ENCODE data around the gene CNTLN.
"Not testable (repeated sequence)": the region's sequence is repeated elsewhere in the genome, so short reads cannot be mapped to it uniquely, and the experiment has no call there.

The CNTLN gene

DNA sequence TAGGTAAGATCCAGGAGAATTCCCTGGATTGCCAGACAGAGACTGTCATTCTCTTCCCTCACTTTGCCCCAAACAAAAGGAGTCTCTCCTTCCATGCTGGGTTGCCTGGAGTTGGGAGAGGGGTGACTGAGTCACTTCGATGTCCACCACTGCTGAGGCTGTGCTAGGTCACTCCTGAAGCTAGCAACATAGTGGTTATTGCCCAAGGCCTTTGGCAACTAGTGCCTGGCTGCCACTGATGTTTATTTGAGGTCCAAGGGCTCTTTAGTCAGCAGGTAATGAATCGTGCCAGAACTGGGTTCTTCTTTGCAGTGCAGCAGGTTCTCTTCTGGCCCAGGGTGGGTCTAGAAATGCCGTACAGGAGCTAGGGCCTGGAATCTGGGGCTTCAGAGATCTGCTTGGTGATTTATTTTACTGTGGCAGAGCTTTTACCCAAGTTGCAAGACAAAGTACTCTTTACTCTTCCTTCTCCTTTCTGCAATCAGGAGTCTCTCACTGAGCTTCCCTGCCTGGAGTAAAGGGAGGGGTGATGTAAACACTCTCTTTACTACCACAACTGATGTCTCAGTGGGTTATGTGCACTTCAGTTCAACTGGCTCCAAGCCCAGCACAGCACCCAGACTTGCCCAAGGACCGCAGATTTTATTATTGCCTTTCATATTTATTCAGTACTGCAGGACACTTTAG is 288.3 kb downstream of the CNTLN start:
- peak; percentile 19 for DNase-seq

DNA sequence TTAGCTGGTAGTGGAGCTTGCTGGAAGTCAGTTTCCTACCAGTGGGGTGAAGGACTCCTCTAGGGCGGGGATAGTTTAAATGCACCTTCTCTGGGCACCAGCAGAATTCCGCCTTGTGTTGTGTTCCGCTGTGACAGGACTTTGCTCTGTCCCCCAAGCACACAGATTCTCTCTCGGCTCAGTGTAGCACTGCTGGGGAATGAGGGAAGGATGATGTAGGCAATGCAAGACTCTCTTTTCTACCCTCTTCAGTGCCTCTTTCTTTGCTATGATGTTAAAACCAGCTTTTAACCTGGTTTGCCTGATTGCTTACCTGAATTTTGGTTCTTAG is 288.8 kb downstream of the CNTLN start:
- DNase-seq: no peak

DNA sequence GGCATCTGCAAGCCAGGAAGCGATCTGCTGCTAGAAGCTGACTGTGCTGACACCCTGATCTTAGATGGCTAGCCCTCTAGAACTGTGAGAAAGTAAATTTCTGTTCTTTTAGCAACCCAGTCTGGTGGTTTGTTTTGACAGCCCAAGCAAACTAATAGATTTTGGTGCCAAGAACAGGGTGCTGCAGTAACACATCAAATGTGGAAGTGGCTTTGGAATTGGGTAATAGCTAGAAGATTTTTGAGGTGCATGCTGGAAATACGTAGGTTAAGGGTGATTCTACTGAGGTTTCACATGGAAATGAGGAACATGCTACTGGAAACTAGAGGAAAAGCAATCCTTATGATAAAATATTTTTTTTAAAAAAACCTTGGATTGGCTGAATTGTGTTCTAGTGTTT is 290.5 kb downstream of the CNTLN start:
- DNase-seq: no peak

DNA sequence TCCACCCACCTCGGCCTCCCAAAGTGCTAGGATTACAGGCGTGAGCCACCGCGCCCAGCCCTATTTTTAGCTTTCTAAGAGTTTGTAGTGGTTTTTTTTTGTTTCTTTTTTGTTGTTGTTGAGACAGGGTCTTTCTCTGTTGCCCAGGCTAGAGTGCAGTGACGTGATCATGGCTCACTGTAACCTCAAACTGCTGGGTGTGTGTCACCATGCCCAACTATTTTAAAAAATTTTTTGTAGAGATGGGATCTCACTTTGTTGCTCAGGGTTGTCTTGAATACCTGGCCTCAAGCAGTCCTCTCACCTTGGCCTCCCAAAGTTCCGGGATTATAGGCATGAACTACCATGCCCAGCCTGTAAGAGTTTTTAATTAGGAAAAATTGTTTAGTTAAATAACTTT is 298.7 kb downstream of the CNTLN start:
- no peak for DNase-seq

DNA sequence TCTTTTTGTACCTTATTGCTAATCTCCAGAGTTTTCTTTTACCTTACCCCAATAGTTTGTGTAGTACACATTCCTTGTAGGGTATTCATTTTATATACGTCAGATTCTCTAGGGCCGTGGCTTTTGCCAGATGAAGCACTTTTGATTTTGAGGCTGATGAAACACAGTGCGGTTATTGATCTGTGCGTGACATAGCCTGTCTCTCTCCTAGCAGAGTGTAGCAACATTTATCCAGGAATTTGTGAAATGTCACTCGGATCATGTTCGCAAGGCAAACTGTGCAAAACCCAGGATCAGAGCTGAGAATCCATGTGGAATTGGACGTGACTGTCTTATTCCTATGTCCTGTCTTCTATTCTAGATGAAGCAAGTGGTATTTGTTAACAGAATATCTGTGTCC is 302.0 kb downstream of the CNTLN start:
- DNase-seq: no peak

DNA sequence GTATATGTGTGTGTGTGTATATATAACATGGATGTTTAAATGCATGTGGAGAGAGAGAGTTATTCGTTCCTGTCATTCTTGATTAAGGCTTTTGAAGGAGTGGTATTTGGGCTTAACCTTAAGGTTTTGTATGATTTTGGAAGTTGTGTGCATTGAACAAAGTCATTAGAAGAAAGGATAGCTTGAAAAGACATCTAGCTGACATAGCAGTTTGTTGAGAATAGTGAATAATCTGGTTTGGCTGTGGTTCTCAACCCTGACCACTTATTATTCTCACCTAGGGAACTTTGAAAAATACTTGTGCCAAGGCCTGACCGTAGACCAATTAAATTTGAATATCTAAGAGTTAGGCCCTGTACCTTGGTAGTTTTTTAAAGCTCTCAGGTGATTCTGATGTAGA is 303.0 kb downstream of the CNTLN start:
- DNase-seq: no peak

DNA sequence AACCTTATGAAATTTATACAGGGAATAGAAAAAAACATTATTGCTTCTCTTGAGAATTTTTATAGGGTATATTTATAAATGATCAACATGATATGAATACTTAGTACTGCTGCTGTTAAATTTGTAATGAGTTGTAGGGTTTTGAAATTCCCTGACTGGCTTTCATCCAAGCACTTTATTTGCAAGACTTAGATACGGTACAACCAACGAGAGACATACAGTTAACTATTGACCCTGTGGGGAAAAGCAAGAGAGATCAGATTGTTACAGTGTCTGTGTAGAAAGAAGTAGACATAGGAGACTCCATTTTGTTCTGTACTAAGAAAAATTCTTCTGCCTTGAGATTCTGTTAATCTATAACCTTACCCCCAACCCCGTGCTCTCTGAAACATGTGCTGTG is 310.3 kb downstream of the CNTLN start:
- not testable (repeated sequence) for DNase-seq

DNA sequence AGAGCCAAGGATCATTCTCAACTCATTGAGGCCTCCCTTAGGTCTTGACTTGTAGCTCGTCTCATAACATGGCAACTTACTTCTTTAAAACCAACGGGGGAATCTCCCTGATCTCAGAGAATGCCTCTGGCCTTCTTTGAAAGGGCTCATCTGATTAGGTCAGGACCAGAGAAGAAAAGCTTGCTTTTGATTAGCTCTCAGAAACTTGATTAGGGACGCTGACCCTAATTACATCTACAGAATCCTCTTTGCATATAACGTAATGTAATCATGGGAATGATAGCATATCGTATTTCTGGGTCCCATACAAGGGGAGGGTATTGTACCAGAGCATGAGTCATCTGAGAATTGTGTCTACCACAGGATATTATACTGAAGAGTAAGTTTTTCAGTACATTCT is 318.9 kb downstream of the CNTLN start:
- DNase-seq: no peak

DNA sequence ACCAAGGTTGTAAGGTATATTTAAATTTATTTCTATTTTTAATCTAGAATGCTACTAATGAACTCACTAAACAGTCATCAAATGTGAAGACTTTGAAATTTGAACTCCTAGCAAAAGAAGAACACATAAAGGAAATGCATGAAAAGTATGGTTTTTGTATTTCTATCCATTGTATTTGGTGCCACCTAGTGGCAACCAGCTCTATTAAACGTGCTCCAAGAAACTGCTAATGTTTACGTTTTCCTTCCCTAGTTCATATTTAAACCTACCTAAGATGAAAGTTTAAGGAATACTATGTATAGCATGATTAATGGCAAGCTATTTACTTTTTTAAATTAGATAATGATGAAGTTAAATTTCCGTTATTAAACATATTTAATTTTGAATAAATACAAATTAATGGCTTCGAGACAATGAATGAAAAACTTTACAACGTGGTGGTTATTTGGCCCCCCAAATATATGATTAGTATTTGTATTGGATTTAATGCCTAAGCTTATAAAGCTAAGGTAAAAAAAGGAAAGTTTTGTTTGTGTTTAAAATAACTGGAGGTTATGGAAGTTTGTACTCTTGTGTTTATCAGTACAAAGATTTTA is 328.1 kb downstream of the CNTLN start:
- peak; percentile 68 for DNase-seq

DNA sequence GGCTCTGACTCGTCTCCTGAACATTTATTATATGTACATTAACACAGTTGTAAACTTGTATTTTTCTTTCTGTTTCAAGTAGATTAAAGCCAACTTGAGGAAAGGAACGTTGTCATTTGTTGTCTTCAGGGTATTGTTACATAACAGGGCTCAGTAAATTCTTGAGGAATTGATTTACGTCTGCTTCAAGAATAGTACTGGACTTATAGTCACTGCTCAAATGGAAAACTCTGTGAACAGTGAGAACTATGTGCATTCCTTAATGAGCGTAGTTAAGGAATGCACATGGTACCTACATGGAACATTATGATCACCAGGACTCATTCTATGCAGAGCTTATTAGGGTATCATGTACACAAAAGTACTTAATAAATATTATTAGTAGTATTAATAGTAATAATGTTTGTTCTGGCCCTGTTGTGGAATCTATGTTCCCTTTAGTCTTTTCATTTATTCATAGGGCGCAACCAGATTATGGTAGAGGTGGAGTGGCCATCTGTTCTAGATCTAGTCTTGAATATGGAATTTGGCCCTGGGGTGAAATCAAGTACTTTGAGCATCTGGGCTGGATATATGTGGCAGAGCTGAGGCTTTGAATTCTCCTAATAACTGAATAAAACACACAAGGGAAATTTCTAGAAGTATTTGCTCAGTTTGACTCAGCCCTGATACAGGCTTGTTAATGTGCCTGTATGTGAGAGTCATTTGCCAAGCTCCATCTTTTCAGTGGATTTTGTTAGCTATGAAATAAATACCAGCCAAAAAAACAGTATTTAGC is 335.4 kb downstream of the CNTLN start:
- DNase-seq: no peak

DNA sequence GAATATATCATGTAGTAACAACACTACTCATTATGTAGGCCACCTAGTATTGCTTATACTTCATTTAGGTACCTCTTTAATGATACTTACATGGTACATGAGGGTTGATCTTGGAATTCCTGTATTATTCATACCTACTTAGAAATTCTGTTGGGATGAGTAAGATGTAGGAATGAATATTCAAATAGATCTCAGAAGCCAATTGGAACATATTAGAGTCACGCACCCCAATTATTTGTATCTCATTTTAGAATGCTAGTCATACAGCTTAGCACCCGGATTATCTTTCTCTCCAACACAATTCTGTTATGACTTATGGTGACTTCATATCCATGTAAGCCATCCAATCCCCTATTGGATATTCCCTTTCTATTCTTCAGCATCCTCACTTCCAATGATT is 337.3 kb downstream of the CNTLN start:
- no peak for DNase-seq

DNA sequence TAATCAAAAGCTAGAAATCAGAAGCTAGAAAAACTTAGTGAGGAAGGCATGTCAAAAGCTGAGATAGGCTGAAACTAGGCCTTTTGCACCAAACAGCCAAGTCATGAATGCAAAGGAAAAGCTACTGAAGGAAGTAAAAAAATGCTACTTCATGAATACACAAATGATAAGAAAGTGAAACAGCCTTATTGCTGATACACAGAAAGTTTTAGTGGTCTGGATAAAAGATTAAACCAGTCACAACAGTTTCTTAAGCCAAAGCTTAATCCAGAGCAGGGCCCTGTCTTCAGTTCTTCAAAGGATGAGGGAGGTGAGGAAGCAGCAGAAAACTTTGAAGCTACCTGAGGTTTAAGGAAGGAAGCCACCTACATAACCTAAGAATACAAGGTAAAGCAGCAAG is 341.6 kb downstream of the CNTLN start:
- no peak for DNase-seq

DNA sequence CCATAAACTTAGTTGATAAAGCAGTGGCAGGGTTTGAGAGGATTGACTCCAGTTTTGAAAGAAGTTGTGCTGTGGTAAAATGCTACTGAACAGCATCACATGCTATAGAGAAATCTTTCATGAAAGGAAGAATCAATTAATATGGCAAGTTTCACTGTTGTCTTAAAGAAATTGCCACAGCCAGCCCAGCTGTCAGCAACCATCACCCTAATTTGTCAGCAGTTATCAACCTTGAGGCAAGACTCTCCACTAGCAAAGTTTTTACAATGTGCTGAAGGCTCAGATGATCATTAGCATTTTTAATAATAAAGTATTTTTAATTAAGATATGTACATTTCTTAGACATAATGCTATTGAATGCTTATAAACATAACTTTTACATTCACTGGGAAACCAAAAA is 343.0 kb downstream of the CNTLN start:
- no peak for DNase-seq

DNA sequence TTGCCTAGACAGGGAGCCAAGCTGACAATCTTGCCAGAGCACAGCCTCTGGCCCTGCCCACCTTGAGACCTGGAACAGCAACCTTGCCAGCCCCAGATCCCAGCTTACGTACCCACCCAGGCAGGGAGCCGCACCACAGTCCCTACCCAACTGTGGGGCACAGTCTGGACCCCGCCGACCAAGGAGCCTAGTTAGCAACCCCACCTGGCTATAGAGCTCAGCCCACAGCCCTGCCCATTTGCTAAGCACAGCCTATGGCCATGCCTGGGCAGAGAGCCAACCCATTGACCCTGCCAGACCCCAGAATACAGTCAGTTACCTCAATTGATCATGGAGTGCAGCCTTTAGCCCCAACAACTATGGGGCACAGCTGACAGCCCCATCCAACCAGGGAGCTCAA is 346.1 kb downstream of the CNTLN start:
- DNase-seq: no peak

DNA sequence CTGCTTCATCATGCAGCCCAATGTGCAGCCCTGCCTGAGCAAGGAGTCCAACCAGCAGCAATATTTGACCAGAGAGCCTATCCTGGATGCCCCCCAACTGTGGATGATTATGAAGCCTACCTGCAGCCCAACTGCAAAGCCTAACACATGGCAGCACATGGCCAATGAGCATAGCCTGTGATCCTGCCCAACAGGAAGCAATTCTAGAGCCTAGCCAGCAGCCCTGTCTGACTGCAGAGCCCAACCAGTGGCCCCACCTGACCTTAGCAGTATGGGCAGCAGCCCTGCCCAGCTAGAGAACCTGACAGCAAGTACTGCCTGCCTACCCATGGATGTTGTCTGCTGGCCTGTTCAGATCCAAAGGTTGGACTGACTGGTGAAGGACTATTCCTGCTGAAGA is 346.7 kb downstream of the CNTLN start:
- DNase-seq: no peak

DNA sequence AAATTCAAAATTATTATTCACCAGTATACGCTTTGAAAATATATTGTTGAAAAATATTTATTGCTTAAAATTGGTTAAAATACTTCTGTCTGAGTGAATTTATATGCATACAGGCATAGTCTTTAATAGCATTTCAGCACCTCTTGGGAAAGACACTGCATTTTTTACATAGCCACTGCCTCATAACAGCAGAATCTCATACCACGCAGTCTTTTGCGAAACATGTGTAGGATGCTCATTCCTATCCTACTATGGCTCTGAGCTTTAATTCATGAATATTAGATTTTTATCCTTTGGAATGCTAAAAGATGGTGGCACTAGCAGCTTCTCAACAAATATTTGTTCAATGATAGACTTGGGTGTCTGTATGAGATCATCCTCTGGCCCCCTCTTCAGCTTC is 350.1 kb downstream of the CNTLN start:
- no peak for DNase-seq

DNA sequence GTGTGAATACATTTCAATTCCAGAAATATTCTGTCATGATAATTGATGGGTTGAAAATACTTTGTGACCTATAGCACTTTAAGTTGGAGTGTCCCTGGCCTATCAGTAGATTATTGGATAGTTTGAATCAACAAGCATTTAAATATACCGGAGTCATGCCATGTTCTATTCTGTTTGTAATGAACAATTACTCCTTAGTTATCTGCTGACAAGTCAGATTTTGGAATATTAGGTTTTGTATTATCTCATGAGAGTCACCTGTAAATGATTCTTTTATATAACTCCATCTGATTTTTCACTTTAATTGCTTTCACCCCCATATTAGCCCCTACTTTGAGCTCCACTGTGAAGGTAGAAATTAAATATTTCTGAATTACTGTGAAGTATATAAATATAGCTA is 351.6 kb downstream of the CNTLN start:
- no peak for DNase-seq

DNA sequence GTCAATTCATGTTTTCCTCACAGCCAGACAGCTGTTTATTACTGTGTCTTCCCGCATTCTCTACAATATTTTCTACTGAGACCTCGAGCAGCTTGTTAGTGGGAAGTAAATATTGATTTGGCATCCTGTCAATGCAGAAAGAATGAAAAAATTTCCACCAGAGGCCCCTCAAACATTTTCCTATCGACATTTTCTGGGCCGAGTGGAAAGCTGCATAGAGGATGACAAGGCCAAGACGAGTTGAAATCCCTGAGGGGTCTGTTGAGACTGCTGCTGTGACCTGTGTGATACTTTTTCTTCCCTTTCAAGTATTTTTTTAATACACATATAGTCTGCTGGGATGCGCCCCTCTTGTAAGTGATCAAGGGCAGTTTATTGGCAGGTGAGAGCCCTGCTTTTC is 352.6 kb downstream of the CNTLN start:
- DNase-seq: no peak

DNA sequence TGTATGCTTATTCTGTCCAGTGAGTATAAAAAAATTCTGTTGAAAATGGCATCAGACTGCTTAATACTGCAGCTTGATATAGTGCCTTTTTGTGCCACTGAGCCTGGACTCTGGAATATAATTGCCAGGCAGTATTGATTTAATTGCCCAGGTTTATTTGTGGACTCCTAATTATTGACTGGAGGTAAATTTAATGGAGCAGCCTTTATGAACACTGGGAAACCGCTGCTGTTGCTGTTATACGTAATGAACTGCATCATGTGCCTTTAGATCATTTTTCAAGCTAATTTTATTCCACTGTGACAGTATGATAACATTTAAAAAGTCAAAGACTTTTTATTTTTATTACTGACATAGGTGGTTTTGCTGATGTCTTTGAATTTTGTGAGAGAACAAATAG is 353.8 kb downstream of the CNTLN start:
- DNase-seq: no peak

DNA sequence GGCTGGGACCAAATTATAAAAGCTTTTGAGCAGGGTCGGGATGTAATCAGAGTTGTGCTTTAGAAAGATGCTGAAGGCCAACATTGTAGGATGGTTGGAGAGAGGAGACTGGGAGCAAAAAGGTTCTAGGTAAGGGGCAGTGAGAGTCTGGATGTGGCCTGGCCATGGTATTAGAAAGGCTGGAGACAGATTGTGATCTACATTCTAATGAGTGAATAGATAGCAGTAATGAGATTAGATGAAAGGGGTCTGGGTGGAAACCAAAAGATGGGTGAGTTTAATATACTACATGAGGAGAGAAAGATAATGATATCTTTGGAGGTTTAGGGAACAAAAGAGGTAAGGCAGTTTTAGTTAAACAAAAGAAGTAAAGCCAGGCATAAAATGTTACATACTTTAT is 355.3 kb downstream of the CNTLN start:
- DNase-seq: no peak

DNA sequence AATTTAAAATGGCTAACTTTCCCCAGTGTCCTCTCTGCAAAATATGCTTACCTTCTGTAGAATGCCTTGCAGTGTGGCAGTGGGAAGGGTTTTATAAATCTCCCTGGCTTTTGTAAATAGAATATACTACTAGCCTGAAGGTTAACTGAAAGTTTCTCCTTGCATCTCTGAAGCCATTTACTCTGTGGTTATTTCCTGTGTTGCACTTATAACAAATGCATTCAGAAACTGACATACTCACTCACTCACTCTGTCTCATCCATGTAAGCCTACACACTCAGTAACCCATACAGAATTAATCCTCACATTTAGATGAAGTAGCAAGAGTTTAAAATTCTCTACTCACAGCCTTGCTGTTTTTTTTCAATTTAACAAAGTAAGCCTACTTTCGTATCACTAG is 356.9 kb downstream of the CNTLN start:
- no peak for DNase-seq

DNA sequence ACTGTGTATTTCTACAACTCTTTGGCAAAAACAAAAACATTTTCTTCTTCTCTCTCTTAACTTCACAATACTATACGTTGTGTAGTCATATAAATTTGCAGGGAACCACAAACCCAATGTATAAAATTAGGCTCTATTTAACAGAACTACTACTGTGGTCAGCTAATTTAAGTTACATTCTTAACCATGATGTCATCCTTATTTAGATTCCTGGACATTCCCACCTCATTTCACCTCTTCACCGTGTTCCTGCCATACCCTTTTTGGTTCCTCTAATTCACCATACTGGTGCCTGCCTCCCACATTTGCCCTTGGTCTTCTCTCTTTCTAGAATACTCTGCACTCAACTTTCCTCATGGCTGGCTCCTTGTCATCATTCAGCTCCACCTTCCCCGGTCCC is 368.4 kb downstream of the CNTLN start:
- DNase-seq: no peak

DNA sequence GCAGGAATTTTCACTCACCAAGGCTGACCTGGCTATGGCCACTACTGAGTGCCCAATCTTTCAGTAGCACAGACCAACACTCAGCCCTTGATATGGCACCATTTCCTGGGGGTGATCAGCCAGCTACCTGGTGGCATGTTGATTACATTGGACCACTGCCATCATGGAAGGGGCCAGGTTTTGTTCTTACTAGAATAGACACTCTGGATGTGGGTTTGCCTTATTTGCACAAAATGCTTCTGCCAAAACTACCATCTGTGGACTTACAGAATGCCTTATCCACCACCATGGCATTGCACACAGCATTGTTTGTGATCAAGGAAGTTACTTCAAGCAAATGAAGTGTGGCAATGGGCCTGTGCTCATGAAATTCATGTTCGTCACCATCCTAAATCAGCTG is 374.3 kb downstream of the CNTLN start:
- DNase-seq: peak; percentile 14

DNA sequence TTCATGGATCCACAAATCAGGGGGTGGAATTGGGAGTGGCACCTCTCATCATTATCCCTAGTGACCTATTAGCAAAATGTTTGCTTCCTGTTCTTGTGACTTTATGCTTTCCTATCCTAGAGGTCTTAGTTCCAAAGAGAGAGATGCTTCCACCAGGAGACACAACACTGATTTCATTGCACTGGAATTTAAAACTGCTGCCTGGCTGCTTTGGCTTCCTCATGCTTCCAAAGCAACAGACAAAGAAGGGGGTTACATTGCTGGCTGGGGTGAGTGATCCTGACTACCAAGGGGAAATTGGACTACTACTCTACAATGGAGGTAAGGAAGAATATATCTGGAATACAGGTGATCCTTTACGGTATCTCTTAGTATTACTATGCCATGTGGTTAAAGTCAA is 374.9 kb downstream of the CNTLN start:
- no peak for DNase-seq

DNA sequence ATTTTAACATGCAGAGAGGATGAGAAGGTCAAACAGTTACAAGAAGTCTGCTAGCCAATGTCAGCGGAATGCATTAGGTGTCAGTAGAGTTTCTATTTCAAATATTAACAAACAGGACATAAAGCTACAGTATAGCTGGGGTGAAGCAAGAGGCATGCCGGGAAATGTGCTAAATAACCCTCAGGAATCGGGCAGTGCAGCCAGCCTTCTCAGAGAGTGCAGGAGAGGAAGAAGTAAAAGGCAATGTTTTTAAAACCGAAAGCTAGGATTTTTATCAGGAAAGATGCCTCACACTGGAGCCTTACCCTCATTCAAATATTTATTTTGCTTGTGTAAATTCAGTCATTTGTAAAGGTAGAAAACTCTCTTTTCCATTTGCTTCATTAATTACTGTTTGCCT is 384.9 kb downstream of the CNTLN start:
- no peak for DNase-seq

Measured in NCI-H345 (cell line).